ENCODE results near the gene SFT2D3.

GRCh38 chr2:127702395-127703009 is 1.2 kb downstream of the SFT2D3 start:
- TF ChIP-seq YY1 (IDR thresholded peaks at IDR 0.05; ENCODE audit: insufficient read depth, insufficient read length) (no peak), ZNF274 (IDR thresholded peaks at IDR 0.05; ENCODE audit: low read depth, low read length) (no peak)
